ENCODE results near the gene SLC26A1.

The SLC26A1 gene

DNA sequence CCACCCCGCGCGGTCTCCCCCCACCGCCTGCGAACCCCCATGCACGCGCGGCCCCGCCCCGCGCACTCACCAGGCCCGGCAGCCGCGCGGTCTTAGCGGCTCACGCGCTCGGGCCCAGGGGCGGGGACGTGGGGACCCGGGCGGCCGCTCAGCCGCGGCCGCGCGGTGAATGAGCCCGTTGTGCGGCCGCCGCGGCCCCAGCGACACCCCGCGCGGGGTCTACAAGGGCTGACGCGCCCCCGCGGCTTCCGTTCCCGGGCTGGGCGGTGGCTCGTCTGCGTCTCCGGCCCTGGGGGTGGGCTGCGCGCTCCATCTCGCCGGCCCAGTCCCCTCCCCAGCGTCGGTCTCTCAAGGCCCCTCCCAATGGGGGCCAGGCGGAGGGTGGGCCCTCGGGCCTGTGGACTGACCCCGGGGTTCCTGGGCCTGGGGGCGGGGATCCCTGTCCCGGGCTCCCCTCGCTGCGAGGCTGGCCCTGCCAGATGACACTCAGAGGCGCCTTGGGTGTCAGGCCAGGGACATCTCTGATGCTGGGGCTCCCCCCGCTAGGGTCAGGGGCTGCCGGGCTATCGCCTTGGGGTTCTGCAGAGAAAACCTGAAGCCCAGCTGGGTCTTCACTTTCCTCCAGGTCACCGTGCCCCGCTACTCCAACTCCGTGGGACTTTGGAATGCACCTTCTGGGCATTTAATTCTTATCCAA lies 4.3 kb upstream of the SLC26A1 start:
- no peak for DNase-seq

DNA sequence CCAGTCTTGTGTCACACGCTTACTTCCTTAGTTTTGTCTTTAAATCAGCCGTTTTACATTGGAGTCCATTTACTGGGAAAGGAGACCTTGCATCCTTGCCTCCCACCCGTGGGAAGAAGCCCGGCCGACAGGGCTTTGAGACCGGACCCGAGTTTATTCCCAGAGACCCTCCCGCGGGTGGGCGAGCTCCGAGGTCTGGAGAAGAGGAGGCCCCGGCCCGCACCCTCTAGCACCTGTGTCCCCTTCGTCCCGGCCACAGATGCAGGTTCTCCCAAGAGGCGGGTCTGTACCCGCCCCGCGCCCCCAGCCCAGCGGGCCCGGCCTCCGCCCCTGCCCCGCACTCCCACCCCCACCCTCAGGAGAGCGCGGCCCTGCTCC lies 3.8 kb upstream of the SLC26A1 start:
- DNase-seq: no peak

DNA sequence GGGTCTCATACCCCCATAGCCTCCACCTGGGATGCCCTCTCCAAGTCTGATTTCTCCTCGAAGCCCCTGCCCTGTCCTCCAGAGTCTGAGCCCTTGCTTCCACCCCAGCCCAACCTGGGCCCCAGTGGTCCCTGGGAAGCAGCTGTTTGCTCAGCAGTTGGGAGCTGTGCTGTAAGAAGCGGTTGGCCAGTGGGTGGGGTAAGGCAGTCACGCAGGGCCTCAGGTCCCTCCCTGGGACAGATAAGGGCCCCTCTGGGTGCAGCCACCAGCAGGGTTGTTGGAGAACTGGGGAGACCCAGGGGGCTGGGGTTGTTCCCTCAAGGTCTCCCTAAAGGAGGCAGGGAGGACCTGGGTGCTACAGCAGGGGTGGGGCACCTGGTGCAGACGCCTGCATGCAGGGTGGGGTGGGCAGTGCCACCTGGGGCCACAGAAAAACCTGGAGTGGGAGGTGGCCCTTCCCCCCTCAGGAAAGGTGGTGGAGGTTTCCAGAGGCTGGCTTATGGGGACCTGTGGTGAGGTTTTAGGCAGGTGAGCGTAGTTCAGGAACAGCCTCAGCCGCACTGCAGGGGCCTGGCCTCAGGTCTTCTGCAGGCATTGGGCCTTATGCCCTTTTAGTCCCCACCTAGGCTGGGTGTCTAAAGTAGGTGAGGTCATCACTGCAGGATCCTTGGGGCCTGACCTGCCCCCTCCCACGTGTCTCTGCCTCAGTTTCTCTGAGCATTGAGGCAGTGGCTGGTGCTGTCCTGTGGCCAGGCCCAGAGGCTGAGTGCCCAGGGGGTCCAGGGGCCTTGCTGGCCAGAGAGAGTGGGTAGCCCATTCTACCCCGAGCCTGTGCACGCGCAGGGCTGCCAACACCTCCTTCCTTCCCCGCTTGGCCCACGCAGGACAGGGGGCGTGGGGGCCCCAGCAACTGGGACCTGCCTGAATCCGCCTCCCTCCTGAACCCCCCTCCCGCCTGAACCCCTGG lies 3.1 kb upstream of the SLC26A1 start:
- no peak for DNase-seq

DNA sequence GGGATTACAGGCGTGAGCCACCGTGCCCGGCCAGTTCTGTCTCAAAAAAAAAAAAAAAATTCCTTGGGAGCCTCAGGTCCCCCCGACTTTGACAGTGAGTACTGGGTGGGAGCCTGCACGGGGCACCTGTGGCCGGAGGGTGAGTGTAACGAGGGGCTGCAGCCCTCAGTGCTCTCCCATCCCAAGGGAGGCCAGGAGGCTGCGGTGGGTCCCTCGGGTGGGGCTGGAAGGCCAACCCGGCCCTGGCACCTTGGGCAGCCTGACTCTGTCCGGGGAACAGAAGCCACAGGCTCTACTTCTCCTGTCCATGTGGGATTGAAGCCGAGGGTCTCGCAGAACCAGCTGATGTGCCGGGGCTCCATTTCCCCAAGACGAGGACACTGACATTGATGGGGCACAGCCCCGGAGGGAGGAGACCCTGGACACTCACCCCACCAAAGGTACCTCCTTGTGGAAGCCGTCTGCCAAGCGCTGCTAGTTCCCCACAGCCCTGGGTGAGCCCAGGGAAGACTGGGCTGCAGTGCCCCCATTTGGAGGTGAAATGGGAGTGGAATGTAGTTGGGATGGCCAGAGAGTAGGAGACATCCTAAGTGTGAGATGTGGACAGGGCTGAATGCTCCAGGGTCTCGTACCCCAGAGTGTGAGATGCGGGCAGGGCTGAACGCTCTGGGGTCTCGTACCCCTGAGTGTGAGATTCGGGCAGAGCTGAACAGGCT lies 2.3 kb upstream of the SLC26A1 start:
- no peak for DNase-seq

DNA sequence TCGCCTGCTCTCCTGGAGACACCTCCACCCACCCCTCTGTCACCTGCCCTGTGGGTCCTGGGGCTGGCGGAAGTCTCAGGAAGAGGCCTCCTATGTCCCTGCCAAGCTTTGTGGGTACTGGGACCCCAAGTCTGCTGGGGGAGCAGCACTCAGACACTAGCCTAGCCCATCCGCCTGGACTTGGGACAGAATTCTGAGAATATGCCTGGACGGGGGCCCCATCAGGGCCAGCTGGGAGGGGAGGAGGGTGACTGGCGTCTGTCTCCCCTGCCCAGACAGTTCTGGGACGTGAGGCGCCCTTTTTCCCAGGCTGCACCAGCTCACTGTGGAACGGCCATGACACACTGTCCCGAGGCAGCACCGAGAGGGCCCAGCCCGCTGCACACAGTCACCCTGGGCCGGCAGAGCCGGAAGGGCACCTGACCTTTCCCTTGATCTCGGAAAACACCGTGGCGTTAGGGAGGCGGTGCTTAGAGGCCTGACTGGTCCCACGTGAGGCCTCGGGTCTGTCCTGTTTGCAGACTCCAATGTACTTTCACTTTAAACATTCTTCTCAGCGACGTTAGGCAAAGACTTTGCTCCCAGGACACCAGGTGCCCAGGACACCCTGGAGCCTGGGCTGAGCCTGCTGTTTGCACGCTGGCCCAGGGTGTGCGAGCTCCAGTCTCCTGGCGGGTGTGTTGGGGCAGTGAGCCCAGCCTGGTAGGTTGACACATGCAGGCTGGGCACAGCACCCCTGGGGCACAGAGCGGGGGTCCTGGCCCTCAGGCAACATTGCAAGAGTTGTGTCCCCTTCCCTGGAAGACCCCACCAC lies 700 bp downstream of the SLC26A1 start:
- DNase-seq: no peak

DNA sequence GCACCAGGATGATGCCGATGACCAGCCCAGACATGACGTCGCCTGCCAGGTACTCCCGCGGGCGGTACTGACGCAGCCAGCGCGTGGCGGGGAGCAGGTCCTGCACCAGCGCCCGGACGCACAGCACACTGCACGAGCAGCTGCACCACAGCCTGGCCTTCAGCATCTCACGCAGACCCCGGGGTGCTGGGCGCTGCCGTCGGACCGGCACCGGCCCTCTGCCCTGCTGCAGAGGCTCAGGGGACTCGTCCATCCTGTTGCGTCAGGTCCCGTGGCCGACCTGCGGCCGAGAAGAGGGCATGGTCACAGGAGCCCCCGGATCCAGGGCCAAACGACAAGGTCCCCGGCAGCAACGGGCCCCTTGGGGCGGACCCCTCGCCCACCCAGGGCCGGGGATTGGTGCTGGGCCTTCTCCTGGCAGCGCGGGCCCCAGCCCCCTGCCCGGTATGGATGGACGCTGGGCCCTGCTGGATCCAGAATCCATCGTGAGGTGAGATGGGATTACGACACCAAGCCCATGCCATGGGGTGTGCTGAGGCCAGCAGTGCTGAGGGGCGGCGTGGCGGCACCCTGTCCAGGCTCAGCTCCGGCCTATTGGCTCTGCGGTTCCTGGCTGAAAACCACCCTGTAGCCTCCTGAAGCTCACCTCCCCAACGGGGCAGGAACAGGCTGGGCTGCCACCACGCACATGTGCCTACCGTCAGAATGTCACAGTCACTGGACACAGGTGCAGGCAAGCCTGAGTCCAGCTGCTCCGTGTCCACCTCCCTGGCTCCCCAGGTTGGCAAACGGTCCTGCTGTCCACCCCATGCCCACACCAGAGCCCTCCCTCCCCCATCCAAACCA lies 1.5 kb downstream of the SLC26A1 start:
- DNase-seq: no peak

DNA sequence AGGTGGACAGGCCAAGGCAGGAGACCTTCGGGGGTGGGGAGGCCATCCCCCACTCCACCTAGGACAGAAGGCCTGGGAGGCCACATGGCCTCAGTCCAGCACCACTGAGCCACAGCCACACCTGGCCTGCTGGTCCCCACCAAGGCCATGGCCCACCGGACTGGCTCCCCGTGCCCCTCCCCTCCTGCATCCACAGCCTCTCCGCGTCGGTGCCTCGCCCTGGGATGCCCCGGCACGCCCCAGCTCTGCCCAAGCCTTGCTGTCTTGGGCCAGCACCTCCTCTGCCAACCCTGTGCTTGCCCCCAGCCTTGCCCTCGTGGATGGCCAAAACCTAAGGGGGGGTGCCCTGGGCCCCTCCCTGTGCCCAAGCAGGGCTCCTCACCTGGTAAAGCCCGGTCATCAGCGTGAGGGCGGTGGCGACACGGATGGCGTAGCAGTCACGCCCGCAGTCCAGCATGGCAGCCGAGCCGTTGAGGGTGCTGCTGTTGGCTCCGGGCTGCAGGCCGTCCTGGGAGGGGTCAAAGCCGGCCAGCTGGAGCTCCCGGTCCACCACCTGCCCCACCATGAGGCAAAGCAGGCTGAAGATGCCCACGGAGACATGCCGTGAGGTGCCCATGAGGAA lies 2.3 kb downstream of the SLC26A1 start:
- DNase-seq: no peak

DNA sequence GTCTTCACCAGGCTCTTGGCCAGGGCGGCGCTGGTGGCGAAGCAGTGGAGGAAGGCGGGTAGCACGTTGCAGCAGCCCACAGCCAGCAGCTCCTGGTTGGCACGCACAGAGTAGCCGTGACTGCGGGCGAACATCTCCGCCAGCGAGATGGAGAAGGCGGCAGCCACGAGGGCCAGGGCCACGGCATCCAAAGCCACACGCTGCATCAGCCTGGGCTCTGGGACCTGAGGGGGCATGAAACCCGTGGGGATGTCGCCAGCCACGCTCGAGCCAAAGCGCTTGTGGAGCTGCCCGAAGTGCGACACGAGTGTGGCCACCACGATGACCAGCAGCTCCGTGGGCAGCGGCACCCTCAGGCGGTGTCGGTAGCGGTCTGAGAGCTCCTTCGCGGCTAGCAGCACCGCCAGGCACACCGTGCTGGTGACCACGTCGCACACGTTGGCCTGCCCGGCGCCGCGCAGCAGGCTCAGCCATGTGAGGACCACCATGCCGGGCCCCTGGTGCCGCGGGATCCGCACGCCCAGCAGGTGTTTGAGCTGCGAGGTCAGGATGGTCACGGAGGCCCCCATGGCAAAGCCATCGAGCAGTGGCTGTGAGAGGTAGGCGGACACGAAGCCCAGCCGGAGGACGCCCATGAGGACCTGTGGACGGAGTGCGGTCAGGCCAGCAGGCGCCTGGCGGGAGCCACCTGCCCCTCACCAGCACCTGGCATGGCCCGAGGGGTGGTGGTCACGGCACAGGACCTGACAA lies 3.3 kb downstream of the SLC26A1 start:
- no peak for DNase-seq

DNA sequence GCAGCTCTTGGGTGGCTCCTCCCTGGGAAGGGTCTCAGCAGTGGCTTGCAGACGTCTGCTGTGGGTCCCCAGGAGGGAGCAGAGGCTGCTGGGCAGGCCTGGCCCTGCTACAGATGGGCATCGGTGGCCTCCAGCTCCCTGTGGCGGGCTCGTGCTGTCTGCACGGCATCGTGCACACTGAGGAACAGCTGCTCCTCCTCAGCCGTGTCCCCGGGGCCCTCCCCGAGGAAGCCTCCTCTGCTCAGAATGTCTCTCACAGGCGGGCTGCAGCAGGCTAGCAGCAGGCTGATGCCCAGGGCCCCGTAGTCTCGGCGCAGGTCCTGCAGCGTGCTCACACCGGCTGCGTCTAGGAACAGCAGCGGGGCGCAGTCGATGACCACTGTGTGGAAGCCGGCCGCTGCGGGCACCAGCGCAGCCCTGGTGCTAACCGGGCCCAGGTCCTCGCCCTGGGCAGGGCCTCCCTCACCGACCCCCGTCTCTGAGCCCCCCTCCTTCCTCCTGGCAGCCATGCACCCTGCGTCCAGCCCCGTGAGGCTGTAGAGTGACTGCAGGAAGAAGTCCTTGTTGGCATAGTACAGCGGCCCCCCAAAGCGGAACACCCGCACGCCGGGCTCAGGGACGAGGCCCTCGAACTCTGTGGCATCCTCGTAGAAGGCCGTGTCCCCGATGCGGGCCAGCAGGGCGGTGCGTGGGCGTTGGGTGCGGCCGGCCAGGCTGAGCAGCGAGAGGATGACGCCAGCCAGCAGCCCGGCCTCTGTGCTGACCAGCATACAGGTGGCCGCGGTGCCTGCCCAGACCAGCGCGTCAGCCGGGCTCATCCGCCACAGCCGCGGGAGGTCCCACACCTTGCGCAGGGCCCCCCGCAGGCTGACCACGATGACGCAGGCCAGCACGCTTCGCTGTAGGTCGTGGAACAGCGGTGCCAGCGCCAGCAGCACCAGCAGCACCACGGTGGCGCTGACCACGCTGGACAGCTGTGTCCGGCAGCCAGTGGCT lies 4.2 kb downstream of the SLC26A1 start:
- DNase-seq: no peak

DNA sequence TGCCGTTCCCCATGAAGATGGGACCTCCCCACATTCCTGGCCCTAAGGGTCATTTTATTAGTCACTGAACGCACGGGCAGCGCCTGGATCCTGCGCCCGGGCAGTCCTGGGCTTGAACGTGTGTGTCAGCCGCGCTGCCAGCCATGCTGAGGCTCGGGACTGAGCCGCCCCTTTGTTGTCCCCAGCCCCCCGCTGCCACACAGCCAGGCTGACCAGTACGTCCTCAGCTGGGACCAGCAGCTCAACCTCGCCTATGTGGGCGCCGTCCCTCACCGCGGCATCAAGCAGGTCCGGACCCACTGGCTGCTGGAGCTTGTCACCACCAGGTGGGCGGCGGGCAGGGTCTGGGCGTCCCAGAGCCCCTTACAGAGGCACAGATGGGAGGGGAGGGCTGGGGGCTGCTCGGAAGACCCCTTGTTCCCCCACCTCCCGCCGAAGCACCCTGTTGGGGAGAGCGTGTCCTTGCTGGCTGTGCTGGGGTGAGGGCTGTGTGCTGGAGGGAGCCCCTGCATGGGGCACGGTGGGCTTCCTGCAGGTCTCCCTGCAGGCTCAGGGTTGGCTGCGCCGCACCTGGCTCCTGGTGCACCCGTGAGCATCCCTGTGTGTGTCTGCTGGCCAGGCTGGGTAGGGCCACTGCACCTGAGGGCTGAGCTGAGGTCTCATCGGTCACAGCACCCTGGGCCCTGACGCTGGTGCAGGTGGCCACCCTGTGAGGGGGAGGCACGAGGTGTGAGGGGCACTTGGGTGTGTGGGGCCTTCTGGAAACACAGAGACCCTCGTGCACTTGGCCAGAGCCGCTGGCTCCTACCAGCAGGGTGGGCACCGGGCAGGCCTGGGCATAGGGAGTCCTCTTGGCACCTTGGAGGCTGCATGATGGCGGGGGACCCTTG lies 5.3 kb downstream of the SLC26A1 start:
- DNase-seq: no peak

DNA sequence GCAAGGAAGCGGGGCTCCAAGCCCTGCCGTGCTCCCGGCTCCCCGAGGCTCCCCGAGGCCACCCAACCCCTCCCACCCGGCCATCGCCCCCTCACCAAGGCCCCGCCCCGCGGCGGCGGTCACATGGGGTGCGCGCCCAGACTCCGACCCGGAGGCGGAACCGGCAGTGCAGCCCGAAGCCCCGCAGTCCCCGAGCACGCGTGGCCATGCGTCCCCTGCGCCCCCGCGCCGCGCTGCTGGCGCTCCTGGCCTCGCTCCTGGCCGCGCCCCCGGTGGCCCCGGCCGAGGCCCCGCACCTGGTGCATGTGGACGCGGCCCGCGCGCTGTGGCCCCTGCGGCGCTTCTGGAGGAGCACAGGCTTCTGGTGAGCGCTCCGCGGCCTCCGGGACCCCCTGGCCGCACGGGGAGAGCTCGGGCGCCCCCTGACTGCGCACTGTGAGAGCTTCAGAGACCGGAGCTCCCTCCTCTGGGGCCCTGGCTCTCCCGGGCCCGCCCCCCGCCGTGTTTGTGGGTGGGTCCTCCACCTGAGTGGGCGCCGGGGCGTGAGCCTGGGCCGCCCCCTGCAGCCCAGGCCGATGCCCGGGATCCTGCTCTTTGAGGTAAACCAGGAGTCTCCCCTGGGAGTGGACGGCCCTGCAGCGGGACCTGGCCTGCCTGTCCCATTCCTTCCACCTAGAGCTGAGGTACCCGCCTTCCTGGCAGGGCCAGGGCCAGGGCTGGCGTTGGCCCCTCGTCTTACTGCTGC lies 6.2 kb downstream of the SLC26A1 start, which contains the start of gene IDUA:
IDUA (plus strand) TSS at position 166 of the 745 bp plus-strand sequence; CDS start at position 207, 41 bp downstream.
- DNase-seq: no peak

DNA sequence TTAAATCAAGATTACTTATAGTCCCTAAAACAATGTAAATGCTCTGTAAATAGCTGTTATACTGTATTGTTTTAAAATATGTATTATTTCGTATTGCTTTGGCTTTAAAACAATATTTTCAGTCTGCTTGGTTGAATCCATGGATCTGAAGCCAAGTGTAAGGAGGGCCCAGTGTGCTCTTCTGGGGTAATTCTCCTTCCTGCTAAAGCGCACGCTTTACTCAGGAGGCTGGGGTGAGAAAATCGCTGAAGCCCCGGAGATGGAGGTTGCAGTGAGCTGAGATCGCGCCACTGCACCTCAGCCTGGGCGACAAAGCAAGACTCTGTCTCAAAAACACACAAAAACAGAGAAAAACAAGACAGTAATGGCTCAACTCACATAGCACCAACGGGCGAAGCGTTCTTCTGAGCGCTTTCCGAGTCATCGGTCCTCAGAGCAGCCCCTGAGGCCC lies 6.8 kb downstream of the SLC26A1 start:
- DNase-seq: no peak

DNA sequence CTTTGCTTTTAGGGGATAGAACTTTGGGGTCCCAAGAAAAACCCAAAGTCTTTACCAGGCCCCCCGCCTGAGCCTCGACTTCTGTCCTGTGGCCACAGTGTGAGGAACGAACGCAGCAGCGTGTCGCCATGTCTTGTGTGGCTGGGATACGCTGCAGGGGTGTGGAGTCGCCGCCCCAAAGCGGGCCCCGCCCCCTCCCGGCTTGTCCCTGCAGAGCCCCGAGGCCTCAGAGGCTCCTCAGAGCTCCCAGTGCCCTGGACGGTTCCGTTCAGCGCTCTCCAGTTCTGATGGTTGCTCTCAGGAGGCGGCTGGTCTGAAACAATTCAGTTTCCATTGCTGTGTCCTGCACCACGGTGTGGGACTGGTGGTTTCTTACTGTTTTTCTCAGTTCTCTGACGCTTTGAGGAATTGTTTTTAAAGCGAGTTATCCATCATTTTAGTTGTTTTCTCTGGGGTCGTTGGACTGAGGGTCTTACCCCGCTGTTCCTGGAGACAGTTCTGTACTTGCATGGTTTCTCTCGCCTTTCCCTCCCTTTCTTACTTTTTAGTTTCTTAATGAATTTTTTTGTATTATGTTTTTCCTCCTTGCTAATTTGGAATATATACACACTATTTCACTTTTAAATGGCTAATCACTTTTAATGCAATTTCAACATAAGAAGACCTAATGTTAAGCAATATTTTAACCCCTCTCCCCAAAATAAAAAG lies 7.9 kb downstream of the SLC26A1 start:
- DNase-seq: no peak

DNA sequence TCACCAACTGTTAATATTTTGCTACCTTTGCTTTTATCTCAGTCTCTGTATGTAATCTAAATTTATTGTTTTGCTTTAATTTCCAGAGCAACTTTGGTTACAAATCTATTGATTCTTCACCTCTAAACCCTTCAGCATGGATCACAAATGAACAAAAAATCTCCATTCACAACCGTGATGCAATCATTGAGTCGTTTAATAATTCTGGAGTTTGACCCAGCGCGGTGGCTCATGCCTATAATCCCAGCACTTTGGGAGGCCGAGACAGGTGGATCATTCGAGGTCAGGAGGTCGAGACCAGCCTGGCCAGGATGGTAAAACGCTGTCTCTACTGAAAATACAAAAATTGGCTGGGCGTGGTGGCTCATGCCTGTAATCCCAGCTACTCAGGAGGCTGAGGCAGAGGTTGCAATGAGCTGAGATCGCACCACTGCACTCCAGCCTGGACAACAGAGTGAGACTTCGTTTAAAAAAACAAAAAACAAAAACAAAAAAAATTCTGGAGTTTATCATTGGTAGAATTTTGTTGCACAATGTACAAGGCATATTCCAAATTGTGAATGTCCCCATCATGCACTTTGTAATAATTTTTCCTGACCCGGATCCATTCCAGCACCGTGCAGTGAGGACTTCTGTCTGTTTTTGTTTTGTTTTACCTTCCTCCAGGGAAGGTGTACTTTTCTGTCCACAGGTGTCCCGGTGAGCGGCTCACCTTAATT lies 8.7 kb downstream of the SLC26A1 start:
- DNase-seq: no peak

DNA sequence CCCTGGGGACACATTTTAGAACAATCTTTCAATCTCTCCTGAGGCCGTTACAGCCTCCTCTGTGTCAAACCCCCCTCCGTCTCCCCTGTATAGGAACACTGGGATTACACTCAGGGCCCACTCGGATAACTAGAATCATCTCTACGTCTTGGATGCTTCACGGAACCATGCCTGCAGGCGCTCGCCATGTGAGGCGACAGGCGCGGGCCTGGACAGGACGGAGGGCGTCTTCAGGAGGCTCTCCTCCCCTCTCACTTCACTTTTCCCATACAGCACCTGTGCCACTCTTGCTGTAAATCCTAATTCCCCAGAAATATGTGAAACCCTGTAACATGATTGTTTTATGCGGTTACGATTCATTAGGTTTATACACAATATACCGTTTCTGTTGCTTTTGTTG lies 10.4 kb downstream of the SLC26A1 start:
- no peak for DNase-seq

DNA sequence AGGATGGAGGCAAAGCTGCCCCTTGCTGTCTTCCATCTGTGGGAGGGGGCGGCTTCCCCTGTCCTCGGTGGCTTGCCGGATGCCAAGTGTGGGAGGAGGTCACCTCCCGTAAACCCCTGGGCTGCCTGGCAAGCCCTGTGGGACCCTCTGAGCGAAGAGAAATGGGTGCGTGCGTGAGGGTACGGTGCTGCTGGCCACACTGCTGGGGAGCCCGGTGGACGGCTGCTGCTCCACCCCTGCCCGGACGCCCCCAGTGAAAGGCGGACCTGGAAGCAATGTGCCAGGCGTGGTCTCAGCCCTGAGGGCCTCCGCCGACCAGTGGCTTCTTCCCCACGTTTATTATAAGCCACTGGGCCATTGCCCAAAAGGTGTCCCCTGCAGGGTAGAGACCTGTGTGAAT lies 10.9 kb downstream of the SLC26A1 start:
- DNase-seq: no peak

Measured in NCI-H187 (cell line).